HG03039 (cell line): ENCODE measurements around the gene SUMF2.
"Not testable (repeated sequence)": the region's sequence is repeated elsewhere in the genome, so short reads cannot be mapped to it uniquely, and the experiment has no call there.

Experiments used
- ATAC-seq: cut with Tn5 transposase; IDR thresholded peaks from one replicate; pipeline ENCODE4 v1.9.1; 2021; ENCODE audit warnings: mild to moderate bottlenecking, moderate library complexity; ENCODE audit not compliant: unreplicated experiment

Gene SUMF2

GRCh38 chr7:56053993-56054392, 10.1 kb upstream of the SUMF2 start:
- no peak for ATAC-seq

- no peak for ATAC-seq
Measured at GRCh38 chr7:56062382-56062781, 1.7 kb upstream of the SUMF2 start.

- ATAC-seq, result no peak
Measured at GRCh38 chr7:56063500-56063881, 595 bp upstream of the SUMF2 start.

- not testable (repeated sequence) for ATAC-seq
Measured at GRCh38 chr7:56066376-56066775, 2.3 kb downstream of the SUMF2 start.

GRCh38 chr7:56074371-56074791, 10.3 kb downstream of the SUMF2 start:
- peak; percentile 78 for ATAC-seq

- no peak for ATAC-seq
Measured at GRCh38 chr7:56077681-56078080, 13.6 kb downstream of the SUMF2 start.

GRCh38 chr7:56078196-56078595, 14.1 kb downstream of the SUMF2 start:
- no peak for ATAC-seq

- ATAC-seq, result no peak
Measured at GRCh38 chr7:56079450-56080185, 15.5 kb downstream of the SUMF2 start.

GRCh38 chr7:56080726-56081435, 16.8 kb downstream of the SUMF2 start:
- ATAC-seq, result not testable (repeated sequence)

- ATAC-seq, result no peak
Measured at GRCh38 chr7:56081626-56082340, 17.7 kb downstream of the SUMF2 start.

- ATAC-seq, result no peak
Measured at GRCh38 chr7:56083150-56083785, 19.2 kb downstream of the SUMF2 start.

GRCh38 chr7:56086761-56087160, 22.7 kb downstream of the SUMF2 start:
- ATAC-seq, result no peak

- no peak for ATAC-seq
Measured at GRCh38 chr7:56087445-56087844, 23.4 kb downstream of the SUMF2 start.

GRCh38 chr7:56091591-56091990, 27.5 kb downstream of the SUMF2 start:
- ATAC-seq, result no peak

GRCh38 chr7:56092388-56092787, 28.3 kb downstream of the SUMF2 start:
- ATAC-seq, result not testable (repeated sequence)

- ATAC-seq, result no peak
Measured at GRCh38 chr7:56092789-56093531, 28.9 kb downstream of the SUMF2 start, which contains the start of gene PHKG1. Gene PHKG1 (minus strand): TSS chr7:56092952. CDS start chr7:56088941, 4,011 bp downstream.

GRCh38 chr7:56097700-56098099, 33.6 kb downstream of the SUMF2 start:
- no peak for ATAC-seq

- not testable (repeated sequence) for ATAC-seq
Measured at GRCh38 chr7:56098187-56099008, 34.3 kb downstream of the SUMF2 start.

- no peak for ATAC-seq
Measured at GRCh38 chr7:56099653-56100052, 35.6 kb downstream of the SUMF2 start.

- not testable (repeated sequence) for ATAC-seq
Measured at GRCh38 chr7:56104138-56104537, 40.1 kb downstream of the SUMF2 start.
